Smooth muscle cell (in vitro differentiated cells): ENCODE measurements around the gene STIM1. TPM values are rescaled to one million over a fixed set of nuclear protein-coding genes. Genes with fewer than 3 reads are reported as not detected.

ENCODE experiments used
- DNase-seq: peaks from one replicate; lab custom pipeline; 2025; ENCODE audit not compliant: unreplicated experiment; lab: John Stamatoyannopoulos, UW
- H2AFZ ChIP-seq: fragments of 200-600 bp; sonication (generic); 2 replicates; pipeline ENCODE4 v1.6.0; 2016; ENCODE audit warnings: antibody characterized with exemption, low read depth, mild to moderate bottlenecking
- H3F3A ChIP-seq: fragments of 200-600 bp; sonication (generic); 2 replicates; pipeline ENCODE4 v1.6.0; 2017; ENCODE audit warnings: antibody characterized with exemption, low read depth
- H3K27ac ChIP-seq: fragments of 200-600 bp; sonication (generic); 2 replicates; pipeline ENCODE4 v1.5.1; 2016; ENCODE audit warnings: low read depth, mild to moderate bottlenecking
- H3K27me3 ChIP-seq: fragments of 200-600 bp; sonication (generic); 2 replicates; pipeline ENCODE4 v1.6.1; 2016; ENCODE audit warnings: low read depth, mild to moderate bottlenecking
- H3K36me3 ChIP-seq: fragments of 200-600 bp; sonication (generic); 2 replicates; pipeline ENCODE4 v1.5.1; 2016; ENCODE audit warnings: low read depth
- H3K4me1 ChIP-seq: fragments of 200-600 bp; sonication (generic); 2 replicates; pipeline ENCODE4 v1.5.1; 2016; ENCODE audit warnings: low read depth
- H3K4me2 ChIP-seq: fragments of 200-600 bp; sonication (generic); 2 replicates; pipeline ENCODE4 v1.6.0; 2016; ENCODE audit warnings: mild to moderate bottlenecking
- H3K4me3 ChIP-seq: fragments of 200-600 bp; sonication (generic); 2 replicates; pipeline ENCODE4 v1.5.1; 2016; ENCODE audit warnings: mild to moderate bottlenecking
- H3K79me2 ChIP-seq: fragments of 200-600 bp; sonication (generic); 2 replicates; pipeline ENCODE4 v1.6.0; 2016; ENCODE audit warnings: low read depth, mild to moderate bottlenecking
- H3K9ac ChIP-seq: fragments of 200-600 bp; sonication (generic); 2 replicates; pipeline ENCODE4 v1.6.0; 2016; ENCODE audit warnings: low read depth
- H3K9me3 ChIP-seq: fragments of 200-600 bp; sonication (generic); replicated peaks from 2 replicates; pipeline ENCODE4 v1.5.1; 2016; ENCODE audit warnings: low read depth
- H4K20me1 ChIP-seq: fragments of 200-600 bp; sonication (generic); 2 replicates; pipeline ENCODE4 v1.6.0; 2016; ENCODE audit warnings: low read depth
- CTCF ChIP-seq: fragments of 200-600 bp; sonication (generic); IDR thresholded peaks from 2 replicates; pipeline ENCODE4 v1.5.1; 2017; ENCODE audit warnings: borderline replicate concordance, mild to moderate bottlenecking, antibody characterized with exemption; ENCODE audit not compliant: insufficient read depth, poor library complexity, severe bottlenecking
- WGBS: methylation state at CpG from one replicate; pipeline ENCODE4 v1.1.7; 2016; ENCODE audit warnings: low lambda C conversion rate; 5-methylcytosine and 5-hydroxymethylcytosine counted together
- polyA plus RNA-seq: library from polyadenylated mRNA; unstranded; fragments of >200 nt; fragmentation: Nextera tagmentation; extraction: Ambion mirVana; gene quantifications from 2 replicates; pipeline ENCODE4 v1.2.1, GENCODE V29; 2016
- total RNA-seq: library from RNA; depleted of rRNA; stranded (reverse); fragments of >200 nt; gene quantifications from 2 replicates; pipeline ENCODE4 v1.2.3, GENCODE V29; 2014

STIM1 gene
- total and polyA plus RNA-seq, 2 experiments from 2014 or later = 15.3 to 31.5 TPM

- TF ChIP-seq CTCF = no peak
- no peak overlapping the region for H3K4me2 ChIP-seq
- 90% methylated on average over 6 of the region's 6 CpGs for WGBS
These were observed 186.4 kb downstream of the STIM1 start for GRCh38 chr11:4041731-4042391.

GRCh38 chr11:4044976-4045646, 189.6 kb downstream of the STIM1 start:
- H3F3A ChIP-seq = peaks cover 9% of the 10 kb centered on the region
- H3K36me3 ChIP-seq = no peaks in the 10 kb centered on the region
- no peak for DNase-seq
- H4K20me1 ChIP-seq = no peaks in the 10 kb centered on the region
- peak overlapping the region; percentile 37 for H3K27ac ChIP-seq
- no peak overlapping the region for H2AFZ ChIP-seq
- no peak for TF ChIP-seq CTCF
- no peaks in the 10 kb centered on the region for H3K27me3 ChIP-seq
- H3K4me2 ChIP-seq = peak overlapping the region; percentile 8
- no peaks in the 10 kb centered on the region for H3K79me2 ChIP-seq
- H3K4me1 ChIP-seq = no peaks in the 10 kb centered on the region
- WGBS = 29% methylated on average over 4 of the region's 4 CpGs
- no peak overlapping the region for H3K9ac ChIP-seq
- no peak overlapping the region for H3K4me3 ChIP-seq
- H3K9me3 ChIP-seq = no peaks in the 10 kb centered on the region

More at GRCh38 chr11:4041731-4042391, 186.4 kb downstream of the STIM1 start:
- Histone ChIP-seq H3K27ac (no peak overlapping the region), H2AFZ (no peak overlapping the region), H3K9ac (no peak overlapping the region), H3F3A (peaks cover 9% of the 10 kb centered on the region), H3K27me3 (no peaks in the 10 kb centered on the region), H4K20me1 (no peaks in the 10 kb centered on the region), H3K9me3 (no peaks in the 10 kb centered on the region), H3K4me1 (no peaks in the 10 kb centered on the region), H3K36me3 (no peaks in the 10 kb centered on the region), H3K79me2 (no peaks in the 10 kb centered on the region), H3K4me3 (no peak overlapping the region)
- no peak for DNase-seq

- Histone ChIP-seq H3F3A (peaks cover 9% of the 10 kb centered on the region), H4K20me1 (no peaks in the 10 kb centered on the region), H3K9ac (no peak overlapping the region), H3K27me3 (no peaks in the 10 kb centered on the region), H3K79me2 (no peaks in the 10 kb centered on the region), H3K9me3 (no peaks in the 10 kb centered on the region), H2AFZ (no peak overlapping the region), H3K4me2 (no peak overlapping the region), H3K36me3 (no peaks in the 10 kb centered on the region), H3K27ac (no peak overlapping the region), H3K4me1 (no peaks in the 10 kb centered on the region), H3K4me3 (no peak overlapping the region)
- DNase-seq = no peak
- no peak for TF ChIP-seq CTCF
These were observed 192.9 kb downstream of the STIM1 start for GRCh38 chr11:4048340-4048739.
